GM23248 (cell line): Measurements from ENCODE around the gene CLIC5. TPM values are rescaled to one million over a fixed set of nuclear protein-coding genes. Genes with fewer than 3 reads are reported as not detected.

Experiments used
- DNase-seq: peaks from one replicate; pipeline ENCODE4 v3.0.0-alpha.2; 2015
- H2AFZ ChIP-seq: fragments of 200-600 bp; sonication (generic); 2 replicates; pipeline ENCODE4 v1.6.1; 2016; ENCODE audit warnings: antibody characterized with exemption
- H3F3A ChIP-seq: fragments of 200-600 bp; sonication (generic); 2 replicates; pipeline ENCODE4 v1.6.1; 2016; ENCODE audit warnings: mild to moderate bottlenecking, antibody characterized with exemption, mixed run types; ENCODE audit not compliant: insufficient read depth
- H3K27ac ChIP-seq: fragments of 200-600 bp; sonication (generic); 2 replicates; pipeline ENCODE4 v1.5.1; 2016; ENCODE audit warnings: mild to moderate bottlenecking
- H3K27me3 ChIP-seq: fragments of 200-600 bp; sonication (generic); replicated peaks from 2 replicates; pipeline ENCODE4 v1.6.1; 2016; ENCODE audit warnings: mild to moderate bottlenecking; ENCODE audit not compliant: insufficient read depth
- H3K36me3 ChIP-seq: fragments of 200-600 bp; sonication (generic); 2 replicates; pipeline ENCODE4 v1.6.1; 2016; ENCODE audit warnings: low read depth, mild to moderate bottlenecking
- H3K4me1 ChIP-seq: fragments of 200-600 bp; sonication (generic); 2 replicates; pipeline ENCODE4 v1.6.1; 2016; ENCODE audit warnings: mild to moderate bottlenecking; ENCODE audit not compliant: insufficient read depth
- H3K4me2 ChIP-seq: fragments of 200-600 bp; sonication (generic); one replicate; pipeline ENCODE4 v1.6.1; 2016; ENCODE audit warnings: mild to moderate bottlenecking; ENCODE audit not compliant: unreplicated experiment
- H3K4me3 ChIP-seq: fragments of 200-600 bp; sonication (generic); 2 replicates; pipeline ENCODE4 v1.5.1; 2016; ENCODE audit warnings: mild to moderate bottlenecking
- H3K79me2 ChIP-seq: fragments of 200-600 bp; sonication (generic); 2 replicates; pipeline ENCODE4 v1.6.1; 2016; ENCODE audit warnings: mild to moderate bottlenecking; ENCODE audit not compliant: insufficient read depth
- H3K9ac ChIP-seq: fragments of 200-600 bp; sonication (generic); 2 replicates; pipeline ENCODE4 v1.6.1; 2016; ENCODE audit warnings: mild to moderate bottlenecking
- H3K9me2 ChIP-seq: fragments of 200-600 bp; sonication (generic); 2 replicates; pipeline ENCODE4 v1.6.1; 2016; ENCODE audit warnings: mixed run types, mild to moderate bottlenecking, moderate library complexity; ENCODE audit not compliant: insufficient read depth
- H3K9me3 ChIP-seq: fragments of 200-600 bp; sonication (generic); one replicate; pipeline ENCODE4 v1.6.1; 2017; ENCODE audit warnings: low read depth
- H4K20me1 ChIP-seq: fragments of 200-600 bp; sonication (generic); 2 replicates; pipeline ENCODE4 v1.6.0; 2016; ENCODE audit not compliant: insufficient read depth
- EZH2 ChIP-seq: fragments of 200-600 bp; sonication (generic); IDR thresholded peaks from 2 replicates; pipeline ENCODE4 v1.6.1; 2018; ENCODE audit warnings: antibody characterized with exemption, mild to moderate bottlenecking; ENCODE audit not compliant: insufficient read depth, poor library complexity, severe bottlenecking
- EZH2phosphoT487 ChIP-seq: fragments of 200-600 bp; sonication (generic); IDR thresholded peaks from 2 replicates; pipeline ENCODE4 v1.6.1; 2018; ENCODE audit warnings: antibody characterized with exemption, moderate library complexity, mild to moderate bottlenecking, low read depth; ENCODE audit not compliant: insufficient read depth
- WGBS, 2 experiments: methylation state at CpG; one replicate each; pipeline ENCODE4 v1.1.6; 2015 to 2017; ENCODE audit warnings: low lambda C conversion rate in 2 of 2, low coverage in 1 of 2; ENCODE audit errors: missing lambda C conversion rate in 2 of 2; 5-methylcytosine and 5-hydroxymethylcytosine counted together
- in situ Hi-C: fragments of 300-500 bp; cut with MboI; formaldehyde crosslinking; loops from 2 replicates; pipeline ENCODE4 v1.15.0; 2020
- polyA plus RNA-seq: library from polyadenylated mRNA; unstranded; fragments of >200 nt; fragmentation: Nextera tagmentation; extraction: Ambion mirVana; gene quantifications from 2 replicates; pipeline ENCODE4 v1.2.1, GENCODE V29; 2016
- total RNA-seq: library from RNA; depleted of rRNA; stranded (reverse); fragments of >200 nt; shearing (Covaris generic); gene quantifications from 2 replicates; pipeline ENCODE4 v1.2.3, GENCODE V29; 2014

Gene CLIC5
- total and polyA plus RNA-seq, 2 experiments from 2014 or later, result not detected

- H3K27me3 ChIP-seq, result 0 out of 2 replicates have a peak, but pooled peaks cover 5% of the 10 kb centered on the region
- H2AFZ ChIP-seq, result no peak overlapping the region
- H3K4me1 ChIP-seq, result no peaks in the 10 kb centered on the region
- in situ Hi-C loops, result no loop called here
- 62% methylated on average over 3 of the region's 3 CpGs for WGBS, 2 experiments
- no peak overlapping the region for H3K4me2 ChIP-seq
- H3K27ac ChIP-seq, result no peak overlapping the region
- no peak overlapping the region for H3K9ac ChIP-seq
- TF ChIP-seq EZH2 (no peak), EZH2phosphoT487 (no peak)
- no peaks in the 10 kb centered on the region for H4K20me1 ChIP-seq
- no peak overlapping the region for H3K4me3 ChIP-seq
- H3K9me3 ChIP-seq, result no peaks in the 10 kb centered on the region
- no peaks in the 10 kb centered on the region for H3K79me2 ChIP-seq
- H3F3A ChIP-seq, result no peaks in the 10 kb centered on the region
- no peaks in the 10 kb centered on the region for H3K9me2 ChIP-seq
- no peaks in the 10 kb centered on the region for H3K36me3 ChIP-seq
- no peak for DNase-seq
Observed at GRCh38 chr6:45981046-45981445, 34.6 kb downstream of the CLIC5 start.

DNA sequence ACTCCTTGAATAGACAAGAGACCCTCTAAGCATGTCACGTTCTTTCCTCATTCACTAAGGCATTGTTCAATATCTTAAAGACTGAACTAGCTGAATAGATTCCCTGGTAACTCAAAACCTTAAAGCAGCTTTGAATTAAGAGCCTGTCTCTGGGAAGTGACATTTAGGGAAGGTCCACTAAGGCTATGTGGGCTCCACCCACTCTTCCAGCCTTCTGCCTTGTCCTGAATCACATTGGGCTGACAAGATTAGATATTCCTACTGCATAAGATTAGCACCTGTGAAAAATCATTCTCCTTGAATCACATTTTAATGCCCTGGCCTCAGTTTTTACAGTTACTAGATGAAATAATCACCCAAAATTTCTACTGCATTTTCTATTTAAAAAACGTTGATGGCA lies 36.3 kb downstream of the CLIC5 start:
- Histone ChIP-seq H3K36me3 (no peaks in the 10 kb centered on the region), H3K9me2 (no peaks in the 10 kb centered on the region), H3K4me3 (no peak overlapping the region), H3K9ac (no peak overlapping the region), H3K4me2 (no peak overlapping the region), H3K27me3 (0 out of 2 replicates have a peak, but pooled peaks cover 5% of the 10 kb centered on the region), H3K27ac (no peak overlapping the region), H3K9me3 (no peaks in the 10 kb centered on the region), H3K4me1 (no peaks in the 10 kb centered on the region), H2AFZ (no peak overlapping the region), H4K20me1 (no peaks in the 10 kb centered on the region), H3K79me2 (no peaks in the 10 kb centered on the region), H3F3A (no peaks in the 10 kb centered on the region)
- TF ChIP-seq EZH2 (no peak), EZH2phosphoT487 (no peak)
- in situ Hi-C loops, result no loop called here
- 3 to 13% methylated on average over 2 of the region's 2 CpGs for WGBS, 2 experiments
- DNase-seq, result no peak

GRCh38 chr6:45974596-45974995 lies 41.1 kb downstream of the CLIC5 start:
- in situ Hi-C loops, result no loop called here
- no peaks in the 10 kb centered on the region for H3K9me3 ChIP-seq
- no peak overlapping the region for H2AFZ ChIP-seq
- no peaks in the 10 kb centered on the region for H3K79me2 ChIP-seq
- TF ChIP-seq EZH2 (no peak), EZH2phosphoT487 (no peak)
- H3K4me2 ChIP-seq, result no peak overlapping the region
- DNase-seq, result no peak
- no peak overlapping the region for H3K4me3 ChIP-seq
- no peaks in the 10 kb centered on the region for H3K9me2 ChIP-seq
- no peaks in the 10 kb centered on the region for H3K4me1 ChIP-seq
- H3K27ac ChIP-seq, result no peak overlapping the region
- 0 out of 2 replicates have a peak, but pooled peaks cover 13% of the 10 kb centered on the region for H3K27me3 ChIP-seq
- no peaks in the 10 kb centered on the region for H3F3A ChIP-seq
- H4K20me1 ChIP-seq, result no peaks in the 10 kb centered on the region
- no peaks in the 10 kb centered on the region for H3K36me3 ChIP-seq
- H3K9ac ChIP-seq, result no peak overlapping the region

GRCh38 chr6:45972795-45973503 lies 42.7 kb downstream of the CLIC5 start:
- no peaks in the 10 kb centered on the region for H4K20me1 ChIP-seq
- TF ChIP-seq EZH2 (no peak), EZH2phosphoT487 (no peak)
- WGBS, 2 experiments, result 51 to 53% methylated on average over 4 of the region's 4 CpGs
- no peak overlapping the region for H3K9ac ChIP-seq
- no peak for DNase-seq
- no peak overlapping the region for H3K4me2 ChIP-seq
- no peaks in the 10 kb centered on the region for H3K9me2 ChIP-seq
- H3F3A ChIP-seq, result no peaks in the 10 kb centered on the region
- no peaks in the 10 kb centered on the region for H3K4me1 ChIP-seq
- no peak overlapping the region for H3K27ac ChIP-seq
- H2AFZ ChIP-seq, result no peak overlapping the region
- H3K9me3 ChIP-seq, result no peaks in the 10 kb centered on the region
- in situ Hi-C loops, result no loop called here
- H3K36me3 ChIP-seq, result no peaks in the 10 kb centered on the region
- H3K79me2 ChIP-seq, result no peaks in the 10 kb centered on the region
- H3K27me3 ChIP-seq, result 0 out of 2 replicates have a peak, but pooled peaks cover 8% of the 10 kb centered on the region
- H3K4me3 ChIP-seq, result no peak overlapping the region
